ENCODE results near the gene CLASP1. TPM values are rescaled to one million over a fixed set of nuclear protein-coding genes. Genes with fewer than 3 reads are reported as not detected.
"Not testable (repeated sequence)": the region's sequence is repeated elsewhere in the genome, so short reads cannot be mapped to it uniquely, and the experiment has no call there.

CLASP1 gene
- total RNA-seq, 6 experiments from 2014 or later: 19.7 to 32.4 (median 24.1) TPM

DNA sequence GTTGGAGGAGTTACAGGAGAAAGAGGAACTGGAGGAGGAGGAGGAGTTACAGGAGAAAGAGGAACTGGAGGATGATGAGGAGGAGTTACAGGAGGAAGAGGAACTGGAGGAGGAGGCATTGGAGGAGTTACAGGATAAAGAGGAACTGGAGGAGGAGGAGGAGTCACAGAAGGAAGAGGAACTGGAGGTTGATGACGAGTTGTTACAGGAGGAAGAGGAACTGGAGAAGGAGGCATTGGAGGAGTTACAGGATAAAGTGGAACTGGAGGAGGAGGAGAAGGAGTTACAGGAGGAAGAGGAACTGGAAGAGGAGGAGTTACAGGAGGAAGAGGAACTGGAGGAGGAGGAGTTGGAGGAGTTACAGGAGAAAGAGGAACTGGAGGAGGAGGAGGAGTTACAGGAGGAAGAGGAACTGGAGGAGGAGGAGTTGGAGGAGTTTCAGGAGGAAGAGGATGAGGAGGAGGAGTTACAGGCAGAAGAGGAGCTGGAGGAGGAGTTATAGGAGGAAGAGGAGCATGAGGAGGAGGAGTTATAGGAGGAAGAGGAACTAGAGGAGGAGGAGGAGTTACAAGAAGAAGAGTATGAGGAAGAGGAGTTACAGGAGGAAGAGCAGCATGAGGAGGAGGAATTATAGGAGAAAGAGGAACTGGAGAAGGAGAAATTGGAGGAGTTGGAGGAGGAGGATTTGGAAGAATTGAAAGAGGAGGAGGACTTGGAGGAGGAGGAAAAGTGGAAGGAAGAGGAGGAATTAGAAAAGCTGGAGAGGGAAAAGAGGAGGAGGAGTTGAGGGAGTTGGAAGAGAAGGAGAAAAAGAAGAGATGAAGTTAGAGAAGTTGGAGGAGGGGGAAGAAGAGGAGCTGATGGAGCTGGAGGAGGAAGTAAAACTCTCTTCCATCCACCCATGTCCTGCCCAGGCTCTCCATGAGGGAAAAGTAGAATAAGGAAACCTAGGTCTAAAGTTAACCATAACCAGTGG is 37.2 kb downstream of the CLASP1 start:
- no peak for TF ChIP-seq POLR2A (IDR thresholded peaks at IDR 0.05)
- TF ChIP-seq, protein P1, sequence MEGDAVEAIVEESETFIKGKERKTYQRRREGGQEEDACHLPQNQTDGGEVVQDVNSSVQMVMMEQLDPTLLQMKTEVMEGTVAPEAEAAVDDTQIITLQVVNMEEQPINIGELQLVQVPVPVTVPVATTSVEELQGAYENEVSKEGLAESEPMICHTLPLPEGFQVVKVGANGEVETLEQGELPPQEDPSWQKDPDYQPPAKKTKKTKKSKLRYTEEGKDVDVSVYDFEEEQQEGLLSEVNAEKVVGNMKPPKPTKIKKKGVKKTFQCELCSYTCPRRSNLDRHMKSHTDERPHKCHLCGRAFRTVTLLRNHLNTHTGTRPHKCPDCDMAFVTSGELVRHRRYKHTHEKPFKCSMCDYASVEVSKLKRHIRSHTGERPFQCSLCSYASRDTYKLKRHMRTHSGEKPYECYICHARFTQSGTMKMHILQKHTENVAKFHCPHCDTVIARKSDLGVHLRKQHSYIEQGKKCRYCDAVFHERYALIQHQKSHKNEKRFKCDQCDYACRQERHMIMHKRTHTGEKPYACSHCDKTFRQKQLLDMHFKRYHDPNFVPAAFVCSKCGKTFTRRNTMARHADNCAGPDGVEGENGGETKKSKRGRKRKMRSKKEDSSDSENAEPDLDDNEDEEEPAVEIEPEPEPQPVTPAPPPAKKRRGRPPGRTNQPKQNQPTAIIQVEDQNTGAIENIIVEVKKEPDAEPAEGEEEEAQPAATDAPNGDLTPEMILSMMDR (IDR thresholded peaks at IDR 0.05): no peak
- Histone ChIP-seq H3K27ac (no peak overlapping the region), H3K27me3 (no peaks in the 10 kb centered on the region), H3K4me1 (peaks cover 0 to 8% (median 0%) of the 10 kb centered on the region in 4 donors), H3K36me3 (no peaks in the 10 kb centered on the region), H3K4me3 (no peak overlapping the region), H3K9me3 (no peaks in the 10 kb centered on the region)
- WGBS (ENCODE audit: insufficient coverage, low coverage, low lambda C conversion rate, missing lambda C conversion rate): 55% methylated on average over 1 of the region's 1 CpG
- DNase-seq (no peak), ATAC-seq (no peak)
- intact Hi-C loops (cut with DNase I): no loop called here

DNA sequence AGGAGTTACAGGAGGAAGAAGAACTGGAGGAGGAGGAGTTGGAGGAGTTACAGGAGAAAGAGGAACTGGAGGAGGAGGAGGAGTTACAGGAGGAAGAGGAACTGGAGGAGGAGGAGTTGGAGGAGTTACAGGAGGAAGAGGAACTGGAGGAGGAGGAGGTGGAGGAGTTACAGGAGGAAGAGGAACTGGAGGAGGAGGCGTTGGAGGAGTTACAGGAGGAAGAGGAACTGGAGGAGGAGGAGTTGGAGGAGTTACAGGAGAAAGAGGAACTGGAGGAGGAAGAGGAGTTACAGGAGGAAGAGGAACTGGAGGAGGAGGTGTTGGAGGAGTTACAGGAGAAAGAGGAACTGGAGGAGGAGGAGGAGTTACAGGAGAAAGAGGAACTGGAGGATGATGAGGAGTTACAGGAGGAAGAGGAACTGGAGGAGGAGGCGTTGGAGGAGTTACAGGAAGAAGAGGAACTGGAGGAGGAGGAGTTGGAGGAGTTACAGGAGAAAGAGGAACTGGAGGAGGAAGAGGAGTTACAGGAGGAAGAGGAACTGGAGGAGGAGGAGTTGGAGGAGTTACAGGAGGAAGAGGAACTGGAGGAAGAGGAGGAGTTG is 38.1 kb downstream of the CLASP1 start:
- H3K36me3 ChIP-seq; DNase-seq; ATAC-seq; H3K27ac ChIP-seq; H3K9me3 ChIP-seq; H3K4me3 ChIP-seq; H3K4me1 ChIP-seq; intact Hi-C loops (cut with DNase I); H3K27me3 ChIP-seq: not testable (repeated sequence)
- 64% methylated on average over 2 of the region's 2 CpGs for WGBS (ENCODE audit: insufficient coverage, low coverage, low lambda C conversion rate, missing lambda C conversion rate)

DNA sequence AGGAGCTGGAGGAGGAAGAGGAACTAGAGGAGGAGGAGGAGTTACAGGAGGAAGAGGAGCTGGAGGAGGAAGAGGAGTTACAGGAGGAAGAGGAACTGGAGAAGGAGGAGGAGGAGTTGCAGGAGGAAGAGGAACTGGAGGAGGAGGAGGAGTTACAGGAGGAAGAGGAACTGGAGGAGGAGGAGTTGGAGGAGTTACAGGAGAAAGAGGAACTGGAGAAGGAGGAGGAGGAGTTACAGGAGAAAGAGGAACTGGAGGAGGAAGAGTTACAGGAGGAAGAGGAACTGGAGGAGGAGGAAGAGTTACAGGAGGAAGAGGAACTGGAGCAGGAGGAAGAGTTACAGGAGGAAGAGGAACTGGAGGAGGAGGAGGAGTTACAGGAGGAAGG is 38.8 kb downstream of the CLASP1 start:
- H3K27ac ChIP-seq; ATAC-seq; H3K4me3 ChIP-seq; H3K9me3 ChIP-seq; H3K27me3 ChIP-seq; H3K36me3 ChIP-seq; DNase-seq; H3K4me1 ChIP-seq; intact Hi-C loops (cut with DNase I): not testable (repeated sequence)

DNA sequence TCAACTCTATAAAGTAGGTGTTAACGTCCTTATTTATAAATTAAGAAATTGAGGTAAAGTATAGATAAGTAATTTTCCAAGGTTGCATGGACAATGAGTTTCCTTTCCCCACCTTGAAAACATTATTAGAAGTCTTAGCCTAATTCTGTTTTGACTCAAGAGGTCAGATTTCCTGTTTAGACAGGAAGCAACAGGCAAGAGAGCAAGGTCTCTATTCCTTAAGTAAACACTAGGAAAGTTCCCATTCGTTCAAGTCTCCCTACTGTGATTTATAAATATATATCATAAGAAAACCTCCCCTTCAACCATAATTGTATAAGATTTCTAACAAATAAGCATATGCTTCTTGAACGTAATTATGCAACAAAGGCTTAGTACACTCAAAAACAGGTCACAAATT is 40.3 kb downstream of the CLASP1 start:
- peak in 3 of 4 donors; percentile 28 to 60 (median 53) for ATAC-seq
- H3K36me3 ChIP-seq: peaks cover 0 to 8% (median 3%) of the 10 kb centered on the region in 4 donors
- H3K4me3 ChIP-seq: no peak overlapping the region
- H3K4me1 ChIP-seq: no peaks in the 10 kb centered on the region
- H3K9me3 ChIP-seq: no peaks in the 10 kb centered on the region
- WGBS (ENCODE audit: insufficient coverage, low coverage, low lambda C conversion rate, missing lambda C conversion rate): 54% methylated on average over 3 of the region's 3 CpGs
- TF ChIP-seq, protein P1 (IDR thresholded peaks at IDR 0.05): no peak
- TF ChIP-seq POLR2A (IDR thresholded peaks at IDR 0.05): no peak
- DNase-seq: no peak
- intact Hi-C loops (cut with DNase I): no loop called here
- H3K27me3 ChIP-seq: no peaks in the 10 kb centered on the region
- H3K27ac ChIP-seq: no peak overlapping the region

DNA sequence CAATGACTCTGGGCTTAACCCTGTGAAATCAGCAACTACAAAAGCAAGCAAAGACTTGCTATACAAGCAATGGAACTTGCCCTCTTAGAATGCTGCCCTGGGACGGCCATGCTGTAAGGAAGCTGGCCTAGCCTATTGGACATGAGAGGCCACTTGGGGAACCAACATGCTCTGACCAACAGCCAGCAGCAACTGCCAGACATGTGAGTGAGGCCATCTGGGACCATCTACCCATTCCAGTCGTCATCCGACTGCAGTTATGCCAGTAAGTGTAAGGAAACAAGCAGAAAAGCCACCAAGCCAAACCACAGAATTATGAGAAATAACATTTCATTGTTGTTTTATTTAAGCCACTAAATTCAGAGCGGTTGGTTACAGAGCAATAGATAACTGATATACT is 40.9 kb downstream of the CLASP1 start:
- ATAC-seq (no peak), DNase-seq (no peak)
- WGBS (ENCODE audit: insufficient coverage, low coverage, low lambda C conversion rate, missing lambda C conversion rate): 79% methylated on average over 2 of the region's 4 CpGs

More for the DNA sequence above, 40.9 kb downstream of the CLASP1 start:
- no peaks in the 10 kb centered on the region for H3K4me1 ChIP-seq
- H3K9me3 ChIP-seq: no peaks in the 10 kb centered on the region
- no peaks in the 10 kb centered on the region for H3K27me3 ChIP-seq
- intact Hi-C loops (cut with DNase I): no loop called here
- peak overlapping the region in 2 of 3 donors; percentile 0 to 24 for H3K27ac ChIP-seq
- TF ChIP-seq POLR2A (IDR thresholded peaks at IDR 0.05): no peak
- TF ChIP-seq, protein P1 (IDR thresholded peaks at IDR 0.05): no peak
- peaks cover 0 to 8% (median 3%) of the 10 kb centered on the region in 4 donors for H3K36me3 ChIP-seq
- H3K4me3 ChIP-seq: no peak overlapping the region
